ENCODE data around the gene ADARB2. TPM values are rescaled to one million over a fixed set of nuclear protein-coding genes. Genes with fewer than 3 reads are reported as not detected.

The ADARB2 gene
- total RNA-seq, 1 experiment from 2014 or later, result 1.9 TPM

- no peak for DNase-seq (ENCODE audit: extremely low read depth, low read depth)
Measured at GRCh38 chr10:1736144-1736971, 967 bp downstream of the ADARB2 start.

GRCh38 chr10:1735562-1735961, 1.8 kb downstream of the ADARB2 start:
- DNase-seq (ENCODE audit: extremely low read depth, low read depth), result no peak

GRCh38 chr10:1734288-1734687, 3.0 kb downstream of the ADARB2 start:
- DNase-seq (ENCODE audit: extremely low read depth, low read depth), result no peak

GRCh38 chr10:1733720-1734119, 3.6 kb downstream of the ADARB2 start:
- DNase-seq (ENCODE audit: extremely low read depth, low read depth), result no peak

- DNase-seq (ENCODE audit: extremely low read depth, low read depth), result no peak
Measured at GRCh38 chr10:1732564-1732996, 4.7 kb downstream of the ADARB2 start.

GRCh38 chr10:1731592-1731991, 5.7 kb downstream of the ADARB2 start:
- no peak for DNase-seq (ENCODE audit: extremely low read depth, low read depth)

GRCh38 chr10:1729751-1730150, 7.6 kb downstream of the ADARB2 start:
- no peak for DNase-seq (ENCODE audit: extremely low read depth, low read depth)

- DNase-seq (ENCODE audit: extremely low read depth, low read depth), result no peak
Measured at GRCh38 chr10:1726861-1727260, 10.5 kb downstream of the ADARB2 start.

- no peak for DNase-seq (ENCODE audit: extremely low read depth, low read depth)
Measured at GRCh38 chr10:1724921-1725488, 12.3 kb downstream of the ADARB2 start.

- no peak for DNase-seq (ENCODE audit: extremely low read depth, low read depth)
Measured at GRCh38 chr10:1716839-1717238, 20.5 kb downstream of the ADARB2 start.

- DNase-seq (ENCODE audit: extremely low read depth, low read depth), result no peak
Measured at GRCh38 chr10:1715821-1716220, 21.5 kb downstream of the ADARB2 start.

- no peak for DNase-seq (ENCODE audit: extremely low read depth, low read depth)
Measured at GRCh38 chr10:1712944-1713671, 24.2 kb downstream of the ADARB2 start.

GRCh38 chr10:1712314-1712713, 25.0 kb downstream of the ADARB2 start:
- no peak for DNase-seq (ENCODE audit: extremely low read depth, low read depth)

GRCh38 chr10:1709161-1709560, 28.2 kb downstream of the ADARB2 start:
- no peak for DNase-seq (ENCODE audit: extremely low read depth, low read depth)

GRCh38 chr10:1708746-1709145, 28.6 kb downstream of the ADARB2 start:
- DNase-seq (ENCODE audit: extremely low read depth, low read depth), result no peak

- DNase-seq (ENCODE audit: extremely low read depth, low read depth), result no peak
Measured at GRCh38 chr10:1706711-1707110, 30.6 kb downstream of the ADARB2 start.

GRCh38 chr10:1706256-1706655, 31.1 kb downstream of the ADARB2 start:
- no peak for DNase-seq (ENCODE audit: extremely low read depth, low read depth)

- no peak for DNase-seq (ENCODE audit: extremely low read depth, low read depth)
Measured at GRCh38 chr10:1698185-1698584, 39.1 kb downstream of the ADARB2 start.

- no peak for DNase-seq (ENCODE audit: extremely low read depth, low read depth)
Measured at GRCh38 chr10:1696106-1696505, 41.2 kb downstream of the ADARB2 start.

GRCh38 chr10:1690086-1690485, 47.2 kb downstream of the ADARB2 start:
- DNase-seq (ENCODE audit: extremely low read depth, low read depth), result no peak

- no peak for DNase-seq (ENCODE audit: extremely low read depth, low read depth)
Measured at GRCh38 chr10:1688531-1688930, 48.8 kb downstream of the ADARB2 start.

All from NCI-H460 (cell line).